HG03196 (cell line): ENCODE measurements around the gene CYB5RL.
"Not testable (repeated sequence)": the region's sequence is repeated elsewhere in the genome, so short reads cannot be mapped to it uniquely, and the experiment has no call there.

Experiments
- ATAC-seq: cut with Tn5 transposase; IDR thresholded peaks from one replicate; pipeline ENCODE4 v1.9.1; 2021; ENCODE audit not compliant: unreplicated experiment

The CYB5RL gene

DNA sequence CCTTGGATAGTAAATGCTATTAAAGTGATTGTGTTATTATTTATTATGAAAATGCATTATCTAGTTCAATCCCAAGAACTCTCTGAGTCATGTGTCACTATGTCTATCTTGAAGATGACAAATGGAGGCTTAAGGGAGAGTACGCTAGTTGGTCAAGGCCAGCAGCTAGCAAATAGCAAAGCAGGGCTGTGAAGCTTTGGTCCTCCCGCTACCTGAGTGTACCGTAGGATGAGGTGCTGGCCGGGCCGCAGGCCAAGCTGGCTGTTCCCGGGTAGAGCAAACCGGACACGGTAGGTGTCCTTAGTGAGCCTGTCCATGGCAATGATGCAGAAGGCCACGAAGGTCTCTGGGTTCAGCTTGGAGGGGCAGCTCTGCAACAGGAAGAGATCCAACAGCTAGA, 9.3 kb downstream of the CYB5RL start:
- no peak for ATAC-seq

- ATAC-seq, result no peak
Observed at GRCh38 chr1:54188291-54188690, 11.5 kb downstream of the CYB5RL start.

DNA sequence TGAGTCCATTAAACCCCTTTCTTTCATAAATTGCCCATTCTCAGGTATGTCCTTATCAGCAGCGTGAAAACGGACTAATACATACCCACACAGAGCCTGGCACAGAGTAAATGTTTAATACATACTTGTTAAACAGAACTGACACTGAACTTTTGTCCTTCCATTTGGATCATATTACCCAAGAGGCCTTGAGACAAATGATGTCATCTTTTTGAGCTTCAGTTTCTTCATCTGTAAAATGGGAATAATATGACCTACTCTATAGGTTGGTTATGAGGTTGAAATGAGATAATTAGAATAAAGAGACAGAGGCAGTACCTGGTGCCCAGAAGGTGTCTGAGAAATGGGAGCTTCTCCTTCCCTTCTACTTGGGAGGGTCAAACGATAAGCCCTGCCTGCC, 13.8 kb downstream of the CYB5RL start:
- ATAC-seq, result no peak

DNA sequence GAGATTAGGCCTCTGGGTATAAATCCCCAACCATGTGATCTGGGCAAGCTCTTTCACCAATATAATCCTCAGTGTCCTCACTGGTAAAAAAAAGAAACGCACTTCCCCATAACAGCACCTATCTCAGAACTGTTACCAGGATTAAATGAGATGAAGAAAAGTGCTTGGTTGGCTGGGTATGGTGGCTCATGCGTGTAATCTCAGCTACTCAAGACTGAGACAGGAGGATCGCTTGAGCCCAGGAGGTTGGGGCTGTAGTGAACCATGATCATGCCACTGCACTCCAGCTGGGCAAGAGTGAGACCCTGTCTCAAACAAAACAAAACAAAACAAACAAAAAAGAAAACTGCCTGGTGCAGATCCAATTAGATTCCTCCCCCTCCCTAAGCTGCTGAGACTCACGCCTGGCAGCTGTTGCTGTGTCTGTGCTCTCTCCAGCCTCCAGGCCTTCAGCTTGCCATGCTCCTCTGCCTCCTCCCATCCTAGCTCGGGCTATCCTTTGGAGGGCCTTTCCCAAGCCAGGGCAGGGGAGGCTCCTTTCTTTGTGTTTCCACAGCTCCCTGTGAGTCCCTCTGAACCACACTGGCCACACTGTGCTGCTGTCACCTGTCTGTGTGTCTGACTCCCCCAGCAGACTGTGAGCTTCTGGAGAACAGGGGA, 19.0 kb downstream of the CYB5RL start:
- no peak for ATAC-seq

DNA sequence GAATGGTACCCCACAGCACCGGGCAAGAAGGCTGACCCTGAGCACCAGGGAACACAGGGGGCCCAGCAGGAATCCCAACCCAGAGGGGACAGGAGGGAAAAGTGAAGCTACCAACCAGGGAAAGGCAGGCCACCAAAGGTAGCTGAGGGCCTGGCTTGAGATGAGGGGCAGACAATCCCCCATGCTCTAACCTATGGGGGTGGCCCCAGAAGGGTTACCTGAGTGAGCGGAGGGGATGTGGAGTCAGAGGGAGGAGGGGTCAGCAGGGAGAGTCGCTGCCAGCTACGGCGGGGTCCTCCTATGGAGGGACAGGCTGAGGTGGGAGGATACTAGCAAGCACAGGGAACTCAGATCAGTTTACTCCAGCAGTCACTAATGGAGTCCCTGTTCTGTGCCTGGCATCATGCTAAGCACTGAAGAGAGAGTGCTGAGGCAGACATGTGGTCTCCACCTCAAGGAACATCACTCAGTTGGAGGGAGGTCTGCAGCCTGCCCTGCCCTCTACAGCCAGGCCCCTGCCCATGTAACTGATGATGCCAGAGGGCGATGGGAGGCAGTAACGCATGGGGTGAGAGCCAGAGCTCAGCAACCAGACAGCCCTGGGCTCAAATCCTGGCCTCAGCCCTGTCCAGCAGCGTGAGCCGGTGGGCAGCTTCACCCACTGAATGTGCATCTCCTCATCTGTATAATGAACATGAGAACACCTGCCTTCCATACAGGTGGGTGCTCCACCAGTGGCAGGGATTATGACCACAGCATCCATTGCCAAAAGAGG, 21.3 kb downstream of the CYB5RL start:
- ATAC-seq, result no peak

DNA sequence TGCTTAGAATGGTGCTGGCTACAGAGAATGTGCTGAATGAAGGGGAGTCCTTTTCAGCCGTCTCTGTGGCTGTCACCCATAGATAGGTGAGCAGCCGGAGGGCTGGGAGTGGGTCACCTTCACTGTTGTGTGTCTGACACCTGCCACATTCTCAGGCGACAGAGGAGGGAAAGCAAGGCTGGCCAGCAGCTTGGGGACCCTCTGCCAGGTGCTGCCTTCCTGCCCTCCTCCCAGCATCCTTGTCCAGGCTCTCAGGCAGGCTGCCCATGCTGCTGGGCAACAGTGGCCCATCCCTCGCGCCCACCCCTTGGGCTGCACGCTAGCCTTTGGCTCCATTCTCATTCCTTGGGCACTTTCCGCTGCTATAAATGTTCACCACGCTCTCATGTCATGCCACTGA, 22.1 kb downstream of the CYB5RL start:
- ATAC-seq, result no peak

GRCh38 chr1:54176621-54177327, 23.1 kb downstream of the CYB5RL start:
- ATAC-seq, result no peak

- no peak for ATAC-seq
Observed at GRCh38 chr1:54174106-54174505, 25.7 kb downstream of the CYB5RL start.

- no peak for ATAC-seq
Observed at GRCh38 chr1:54173681-54174080, 26.1 kb downstream of the CYB5RL start.

DNA sequence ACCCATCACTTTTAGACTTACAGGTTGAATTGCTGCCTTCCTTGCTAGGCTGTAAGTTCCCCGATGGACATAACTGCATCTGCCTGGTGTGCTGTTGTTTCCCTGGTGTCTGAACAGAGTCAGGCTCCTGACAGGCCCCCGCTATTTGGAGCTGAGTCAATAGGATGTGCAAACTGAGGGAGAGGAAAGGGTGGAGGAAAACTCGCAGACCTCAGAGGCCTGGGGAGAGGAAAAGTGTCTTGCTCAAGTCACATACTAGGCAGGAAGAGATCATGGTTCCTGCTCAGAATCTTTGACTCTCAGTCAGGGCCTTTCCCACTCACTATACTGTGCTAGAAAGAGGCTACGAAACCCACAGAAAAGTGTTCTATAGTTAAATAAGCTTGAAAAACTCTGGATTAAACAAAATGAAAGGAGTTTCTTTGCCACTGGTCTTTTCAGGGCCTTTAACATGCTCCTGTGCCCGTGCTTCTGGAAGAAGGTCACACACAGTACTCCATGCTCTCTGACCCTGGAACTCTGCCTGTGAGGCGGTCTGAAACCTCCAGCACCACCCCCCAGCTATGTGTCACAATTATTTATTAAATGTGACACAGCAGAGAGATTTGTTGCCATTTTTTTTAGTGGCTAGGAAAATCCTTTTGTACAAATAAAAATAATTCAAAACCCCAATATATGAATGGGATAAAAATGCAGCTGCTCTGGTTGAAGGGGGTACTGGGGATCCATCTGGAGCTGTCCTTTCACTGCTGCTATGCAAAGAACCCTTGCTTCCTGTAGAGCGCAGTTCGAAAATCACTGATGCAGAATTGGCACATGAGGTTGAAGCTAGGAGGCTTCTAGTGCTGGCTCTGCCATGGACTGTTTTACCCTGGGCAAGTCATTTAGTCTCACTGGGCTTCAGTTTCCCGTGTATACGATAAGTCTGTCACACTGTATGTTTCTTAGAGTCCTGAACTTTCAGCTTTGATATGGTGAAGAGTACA, 26.9 kb downstream of the CYB5RL start:
- ATAC-seq, result no peak

DNA sequence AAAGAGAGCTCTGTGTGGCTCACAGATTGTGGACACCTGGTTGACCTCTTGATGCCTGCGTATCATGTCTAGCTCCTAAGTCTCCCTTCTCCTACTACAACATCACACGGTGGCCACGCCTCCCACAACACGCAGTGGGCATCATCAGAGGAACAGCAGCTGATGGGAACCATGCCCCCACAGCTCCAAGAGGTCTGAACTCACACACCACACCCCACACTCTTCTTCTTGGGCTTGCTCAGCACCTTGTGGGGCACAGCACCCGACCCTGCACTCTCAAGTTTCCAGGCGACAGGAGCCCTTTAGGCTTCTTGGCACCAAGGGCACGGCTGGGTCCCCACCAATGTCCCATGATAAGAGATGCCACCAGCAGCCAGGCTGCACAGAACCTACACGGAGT, 28.2 kb downstream of the CYB5RL start:
- no peak for ATAC-seq

GRCh38 chr1:54171016-54171415, 28.8 kb downstream of the CYB5RL start:
- ATAC-seq, result no peak

- no peak for ATAC-seq
Observed at GRCh38 chr1:54169068-54169467, 30.8 kb downstream of the CYB5RL start.

- ATAC-seq, result no peak
Observed at GRCh38 chr1:54168206-54168965, 31.4 kb downstream of the CYB5RL start.

- no peak for ATAC-seq
Observed at GRCh38 chr1:54167422-54168139, 32.2 kb downstream of the CYB5RL start.

DNA sequence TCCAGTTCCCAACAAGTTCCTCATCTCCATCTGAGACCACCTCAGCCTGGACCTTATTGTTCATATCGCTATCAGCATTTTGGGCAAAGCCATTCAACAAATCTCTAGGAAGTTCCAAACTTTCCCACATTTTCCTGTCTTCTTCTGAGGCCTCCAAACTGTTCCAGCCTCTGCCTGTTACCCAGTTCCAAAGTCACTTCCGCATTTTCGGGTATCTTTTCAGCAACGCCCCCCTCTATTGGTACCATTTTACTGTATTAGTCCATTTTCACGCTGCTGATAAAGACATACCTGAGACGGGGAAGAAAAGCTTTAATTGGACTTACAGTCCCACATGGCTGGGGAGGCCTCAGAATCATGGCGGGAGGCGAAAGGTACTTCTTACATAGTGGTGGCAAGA, 33.5 kb downstream of the CYB5RL start:
- ATAC-seq, result not testable (repeated sequence)

DNA sequence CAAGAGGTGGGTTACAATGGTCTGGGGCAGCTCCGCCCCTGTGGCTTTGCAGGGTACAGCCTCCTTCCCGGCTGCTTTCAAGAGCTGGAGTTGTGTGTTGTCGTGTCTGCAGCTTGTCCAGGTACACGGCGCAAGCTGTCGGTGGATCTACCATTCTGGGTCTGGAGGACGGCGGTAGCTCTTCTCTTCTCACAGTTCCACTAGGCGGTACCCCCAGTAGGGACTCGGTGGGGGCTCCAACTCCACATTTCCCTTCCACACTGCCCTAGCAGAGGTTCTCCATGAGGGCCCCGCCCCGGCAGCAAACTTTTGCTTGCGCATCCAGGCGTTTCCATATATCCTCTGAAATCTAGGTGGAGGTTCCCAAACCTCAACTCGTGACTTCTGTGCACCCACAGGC, 34.7 kb downstream of the CYB5RL start:
- ATAC-seq, result no peak

- no peak for ATAC-seq
Observed at GRCh38 chr1:54163573-54163972, 36.3 kb downstream of the CYB5RL start.

- no peak for ATAC-seq
Observed at GRCh38 chr1:54163051-54163450, 36.8 kb downstream of the CYB5RL start.
